Neural cell (in vitro differentiated cells): ENCODE measurements around the gene MACC1.

Experiments used
- SMC3 ChIP-seq: fragments of 450-650 bp; conservative IDR thresholded peaks from 2 replicates; pipeline ENCODE4 v1.6.1; 2014; ENCODE audit warnings: antibody characterized with exemption, mild to moderate bottlenecking, moderate library complexity; ENCODE audit not compliant: poor library complexity
- TAF1 ChIP-seq: IDR thresholded peaks from 2 replicates; pipeline ENCODE4 v1.6.1; 2012; ENCODE audit warnings: low read depth
- TF ChIP-seq, protein P1 (sequence below): fragments of 450-650 bp; IDR thresholded peaks from 2 replicates; pipeline ENCODE4 v1.5.1; 2014; ENCODE audit warnings: antibody characterized with exemption, mild to moderate bottlenecking, moderate library complexity; ENCODE audit not compliant: poor library complexity, severe bottlenecking
- TF ChIP-seq, protein P2 (sequence below): IDR thresholded peaks from 2 replicates; pipeline ENCODE4 v1.6.1; 2012; ENCODE audit warnings: borderline replicate concordance

DNA sequence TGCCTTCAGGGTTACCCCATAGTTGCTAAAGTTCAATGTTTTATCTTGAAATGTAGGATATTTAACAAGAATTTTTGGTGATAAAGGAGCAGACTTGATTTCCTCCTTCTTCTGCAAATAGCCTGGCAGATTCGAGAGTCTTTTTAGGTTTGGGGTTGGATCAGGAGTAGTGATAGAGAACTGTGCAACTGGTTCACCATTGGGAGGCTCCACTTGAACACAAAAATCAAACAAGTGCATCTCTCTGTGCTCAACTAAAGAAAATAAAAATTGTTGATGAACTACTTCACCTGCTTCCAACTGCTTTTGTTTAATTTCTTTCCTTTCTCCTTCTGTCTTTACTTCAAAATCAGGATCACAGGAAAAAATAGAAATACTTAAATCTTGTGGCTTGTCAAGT, 58.5 kb downstream of the MACC1 start:
- TF ChIP-seq, protein P1, sequence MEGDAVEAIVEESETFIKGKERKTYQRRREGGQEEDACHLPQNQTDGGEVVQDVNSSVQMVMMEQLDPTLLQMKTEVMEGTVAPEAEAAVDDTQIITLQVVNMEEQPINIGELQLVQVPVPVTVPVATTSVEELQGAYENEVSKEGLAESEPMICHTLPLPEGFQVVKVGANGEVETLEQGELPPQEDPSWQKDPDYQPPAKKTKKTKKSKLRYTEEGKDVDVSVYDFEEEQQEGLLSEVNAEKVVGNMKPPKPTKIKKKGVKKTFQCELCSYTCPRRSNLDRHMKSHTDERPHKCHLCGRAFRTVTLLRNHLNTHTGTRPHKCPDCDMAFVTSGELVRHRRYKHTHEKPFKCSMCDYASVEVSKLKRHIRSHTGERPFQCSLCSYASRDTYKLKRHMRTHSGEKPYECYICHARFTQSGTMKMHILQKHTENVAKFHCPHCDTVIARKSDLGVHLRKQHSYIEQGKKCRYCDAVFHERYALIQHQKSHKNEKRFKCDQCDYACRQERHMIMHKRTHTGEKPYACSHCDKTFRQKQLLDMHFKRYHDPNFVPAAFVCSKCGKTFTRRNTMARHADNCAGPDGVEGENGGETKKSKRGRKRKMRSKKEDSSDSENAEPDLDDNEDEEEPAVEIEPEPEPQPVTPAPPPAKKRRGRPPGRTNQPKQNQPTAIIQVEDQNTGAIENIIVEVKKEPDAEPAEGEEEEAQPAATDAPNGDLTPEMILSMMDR = no peak
- TF ChIP-seq TAF1 (no peak), SMC3 (no peak)
- TF ChIP-seq, protein P2, sequence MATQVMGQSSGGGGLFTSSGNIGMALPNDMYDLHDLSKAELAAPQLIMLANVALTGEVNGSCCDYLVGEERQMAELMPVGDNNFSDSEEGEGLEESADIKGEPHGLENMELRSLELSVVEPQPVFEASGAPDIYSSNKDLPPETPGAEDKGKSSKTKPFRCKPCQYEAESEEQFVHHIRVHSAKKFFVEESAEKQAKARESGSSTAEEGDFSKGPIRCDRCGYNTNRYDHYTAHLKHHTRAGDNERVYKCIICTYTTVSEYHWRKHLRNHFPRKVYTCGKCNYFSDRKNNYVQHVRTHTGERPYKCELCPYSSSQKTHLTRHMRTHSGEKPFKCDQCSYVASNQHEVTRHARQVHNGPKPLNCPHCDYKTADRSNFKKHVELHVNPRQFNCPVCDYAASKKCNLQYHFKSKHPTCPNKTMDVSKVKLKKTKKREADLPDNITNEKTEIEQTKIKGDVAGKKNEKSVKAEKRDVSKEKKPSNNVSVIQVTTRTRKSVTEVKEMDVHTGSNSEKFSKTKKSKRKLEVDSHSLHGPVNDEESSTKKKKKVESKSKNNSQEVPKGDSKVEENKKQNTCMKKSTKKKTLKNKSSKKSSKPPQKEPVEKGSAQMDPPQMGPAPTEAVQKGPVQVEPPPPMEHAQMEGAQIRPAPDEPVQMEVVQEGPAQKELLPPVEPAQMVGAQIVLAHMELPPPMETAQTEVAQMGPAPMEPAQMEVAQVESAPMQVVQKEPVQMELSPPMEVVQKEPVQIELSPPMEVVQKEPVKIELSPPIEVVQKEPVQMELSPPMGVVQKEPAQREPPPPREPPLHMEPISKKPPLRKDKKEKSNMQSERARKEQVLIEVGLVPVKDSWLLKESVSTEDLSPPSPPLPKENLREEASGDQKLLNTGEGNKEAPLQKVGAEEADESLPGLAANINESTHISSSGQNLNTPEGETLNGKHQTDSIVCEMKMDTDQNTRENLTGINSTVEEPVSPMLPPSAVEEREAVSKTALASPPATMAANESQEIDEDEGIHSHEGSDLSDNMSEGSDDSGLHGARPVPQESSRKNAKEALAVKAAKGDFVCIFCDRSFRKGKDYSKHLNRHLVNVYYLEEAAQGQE = no peak
